Stimulated activated naive B cell treated with anti-CD40 and anti-IgM and Interleukin-4, amounts not matched to agents 10 μg/mL and 1 μg/mL and 100 μg/mL, for 72 hours (primary cell): ENCODE data around the gene TFG.

Experiments
- ATAC-seq, 2 donors: fragments of 150-1000 bp; cut with Tn5 transposase; replicated peaks; 2 replicates each; pipeline ENCODE4 v1.10.0; 2021; ENCODE audit warnings: moderate library complexity in 1 of 2
- DNase-seq: peaks from one replicate; pipeline ENCODE4 v3.0.0; 2021
- H3K27ac Mint-ChIP-seq: one replicate; pipeline ENCODE4 v1.8.0; 2022; ENCODE audit warnings: mild to moderate bottlenecking, mixed read lengths
- H3K27me3 Mint-ChIP-seq, 2 donors: one replicate each; pipeline ENCODE4 v1.8.0; 2022; ENCODE audit warnings: mixed read lengths in 2 of 2
- H3K36me3 Mint-ChIP-seq, 2 donors: one replicate each; pipeline ENCODE4 v1.8.0; 2022; ENCODE audit warnings: mixed read lengths in 2 of 2, mild to moderate bottlenecking in 1 of 2
- H3K4me1 Mint-ChIP-seq, 2 donors: one replicate each; pipeline ENCODE4 v1.8.0; 2022; ENCODE audit warnings: mixed read lengths in 2 of 2, mild to moderate bottlenecking in 1 of 2
- H3K4me3 Mint-ChIP-seq, 2 donors: one replicate each; pipeline ENCODE4 v1.8.0; 2022; ENCODE audit warnings: mild to moderate bottlenecking in 2 of 2, mixed read lengths in 2 of 2, moderate library complexity in 1 of 2
- H3K9me3 Mint-ChIP-seq, 2 donors: one replicate each; pipeline ENCODE4 v1.8.0; 2022; ENCODE audit warnings: mixed read lengths in 2 of 2, mild to moderate bottlenecking in 1 of 2

TFG gene

GRCh38 chr3:100777271-100777670 is 68.0 kb downstream of the TFG start:
- ATAC-seq, result no peak
- no peaks in the 10 kb centered on the region for H3K4me1 Mint-ChIP-seq
- no peaks in the 10 kb centered on the region for H3K36me3 Mint-ChIP-seq
- no peak for DNase-seq
- no peaks in the 10 kb centered on the region for H3K27me3 Mint-ChIP-seq
- no peak overlapping the region for H3K4me3 Mint-ChIP-seq
- H3K9me3 Mint-ChIP-seq, result peaks cover 2 to 4% of the 10 kb centered on the region in 2 donors
- H3K27ac Mint-ChIP-seq, result no peak overlapping the region

GRCh38 chr3:100779480-100779879 is 70.2 kb downstream of the TFG start:
- Mint-ChIP-seq H3K27ac (no peak overlapping the region), H3K4me3 (no peak overlapping the region), H3K9me3 (peaks cover 0 to under 1% of the 10 kb centered on the region in 2 donors), H3K4me1 (no peaks in the 10 kb centered on the region), H3K36me3 (no peaks in the 10 kb centered on the region), H3K27me3 (no peaks in the 10 kb centered on the region)
- no peak for ATAC-seq
- no peak for DNase-seq

- Mint-ChIP-seq H3K9me3 (peaks cover 2 to 3% of the 10 kb centered on the region in 2 donors), H3K4me3 (no peak overlapping the region), H3K27me3 (no peaks in the 10 kb centered on the region), H3K27ac (no peak overlapping the region), H3K36me3 (no peaks in the 10 kb centered on the region), H3K4me1 (no peaks in the 10 kb centered on the region)
- no peak for ATAC-seq
- DNase-seq, result no peak
These were observed 70.9 kb downstream of the TFG start for GRCh38 chr3:100780071-100780622.

DNA sequence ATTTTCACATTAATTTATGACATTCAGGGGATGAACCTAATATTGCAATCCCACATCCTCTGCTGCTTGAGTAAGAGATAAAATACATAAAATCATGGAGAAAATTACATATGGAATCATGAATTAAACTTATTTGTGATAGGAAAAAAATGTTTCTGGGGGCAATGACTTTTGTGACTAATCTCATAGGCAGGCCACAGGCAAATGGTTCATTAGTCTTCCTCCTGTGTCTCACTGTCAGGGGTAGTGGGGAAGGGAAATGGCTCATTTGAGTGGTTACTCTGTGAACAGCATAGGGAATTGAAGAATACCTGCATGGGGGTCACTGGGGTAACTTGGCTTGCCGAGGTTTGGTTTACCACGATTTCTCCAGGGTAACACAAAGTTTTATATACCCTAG is 72.0 kb downstream of the TFG start:
- Mint-ChIP-seq H3K4me3 (no peak overlapping the region), H3K4me1 (no peaks in the 10 kb centered on the region), H3K27ac (no peak overlapping the region), H3K36me3 (no peaks in the 10 kb centered on the region), H3K9me3 (peaks cover 3 to 4% of the 10 kb centered on the region in 2 donors), H3K27me3 (no peaks in the 10 kb centered on the region)
- no peak for DNase-seq
- ATAC-seq, result no peak

GRCh38 chr3:100782348-100782747 is 73.1 kb downstream of the TFG start:
- no peaks in the 10 kb centered on the region for H3K27me3 Mint-ChIP-seq
- no peak overlapping the region for H3K4me3 Mint-ChIP-seq
- no peak overlapping the region for H3K27ac Mint-ChIP-seq
- H3K4me1 Mint-ChIP-seq, result no peaks in the 10 kb centered on the region
- DNase-seq (no peak), ATAC-seq (no peak)
- no peaks in the 10 kb centered on the region for H3K36me3 Mint-ChIP-seq
- H3K9me3 Mint-ChIP-seq, result peaks cover 3 to 4% of the 10 kb centered on the region in 2 donors

GRCh38 chr3:100782906-100783305 is 73.6 kb downstream of the TFG start:
- Mint-ChIP-seq H3K4me1 (no peaks in the 10 kb centered on the region), H3K36me3 (no peaks in the 10 kb centered on the region), H3K9me3 (peaks cover 3 to 4% of the 10 kb centered on the region in 2 donors), H3K27ac (no peak overlapping the region), H3K4me3 (no peak overlapping the region), H3K27me3 (no peaks in the 10 kb centered on the region)
- DNase-seq, result no peak
- ATAC-seq, result no peak

DNA sequence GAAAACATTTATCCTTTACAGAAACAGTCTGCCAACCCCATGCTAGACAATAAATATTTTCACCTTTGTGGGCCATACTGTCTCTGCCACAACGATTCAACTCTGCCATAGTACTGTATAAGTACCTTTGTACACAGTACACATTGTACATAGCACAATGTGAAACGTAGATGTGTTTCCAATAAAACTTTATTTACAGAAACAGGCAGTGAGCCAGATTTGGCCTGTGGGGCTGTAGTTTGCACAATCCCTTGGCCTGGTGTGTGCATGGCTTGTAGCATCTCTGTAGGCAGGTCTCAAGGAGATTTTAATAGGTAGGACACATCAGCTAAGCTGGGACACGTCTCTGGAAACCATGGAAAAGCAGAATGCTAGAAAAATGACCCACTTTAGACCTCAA is 74.3 kb downstream of the TFG start:
- no peaks in the 10 kb centered on the region for H3K27me3 Mint-ChIP-seq
- H3K27ac Mint-ChIP-seq, result no peak overlapping the region
- H3K4me1 Mint-ChIP-seq, result no peaks in the 10 kb centered on the region
- DNase-seq, result no peak
- no peaks in the 10 kb centered on the region for H3K36me3 Mint-ChIP-seq
- no peak for ATAC-seq
- H3K9me3 Mint-ChIP-seq, result peaks cover 3 to 4% of the 10 kb centered on the region in 2 donors
- no peak overlapping the region for H3K4me3 Mint-ChIP-seq

DNA sequence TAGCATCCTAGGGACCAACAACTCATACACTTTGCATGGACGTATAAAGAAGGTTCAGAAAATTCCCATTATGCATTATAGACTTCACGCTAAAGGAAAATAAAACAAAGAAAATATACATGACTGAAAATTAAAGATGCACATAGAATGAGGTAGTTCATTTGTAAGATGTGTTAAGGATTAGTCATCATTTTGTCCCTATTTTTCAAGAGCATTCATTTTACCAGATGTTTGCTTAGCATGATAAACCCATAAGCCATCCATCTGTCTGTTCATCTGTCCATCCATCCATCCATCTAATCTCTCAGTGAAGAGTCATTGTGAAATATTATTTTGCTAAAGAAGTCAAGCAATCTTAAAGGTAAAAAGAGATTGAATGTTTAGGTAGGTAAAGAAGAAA is 80.3 kb downstream of the TFG start:
- Mint-ChIP-seq H3K27ac (no peak overlapping the region), H3K27me3 (no peaks in the 10 kb centered on the region), H3K4me3 (no peak overlapping the region), H3K9me3 (peaks cover 1 to 4% of the 10 kb centered on the region in 2 donors), H3K4me1 (no peaks in the 10 kb centered on the region), H3K36me3 (no peaks in the 10 kb centered on the region)
- DNase-seq (no peak), ATAC-seq (no peak)

DNA sequence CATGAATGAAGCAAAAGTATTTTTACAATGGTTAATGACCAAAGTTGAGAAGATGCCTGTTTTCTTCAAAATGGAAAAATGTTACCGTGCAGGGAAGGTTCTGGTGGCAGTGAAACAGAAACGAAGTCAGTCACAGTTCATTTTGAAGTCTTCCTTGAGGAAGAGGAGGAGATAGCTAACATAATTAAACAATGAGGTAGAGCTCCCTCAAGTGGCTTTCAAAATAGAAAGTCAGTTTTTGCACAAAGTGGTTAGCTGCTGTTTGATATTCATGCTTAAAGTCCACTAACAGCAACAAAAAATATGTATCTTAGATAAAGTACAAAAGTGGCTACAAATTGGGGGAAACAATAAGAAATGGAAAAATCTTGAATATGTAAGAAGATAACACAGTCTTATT is 87.3 kb downstream of the TFG start:
- Mint-ChIP-seq H3K9me3 (no peaks in the 10 kb centered on the region), H3K27ac (no peak overlapping the region), H3K4me3 (no peak overlapping the region), H3K27me3 (no peaks in the 10 kb centered on the region), H3K36me3 (no peaks in the 10 kb centered on the region), H3K4me1 (no peaks in the 10 kb centered on the region)
- ATAC-seq (no peak), DNase-seq (no peak)

DNA sequence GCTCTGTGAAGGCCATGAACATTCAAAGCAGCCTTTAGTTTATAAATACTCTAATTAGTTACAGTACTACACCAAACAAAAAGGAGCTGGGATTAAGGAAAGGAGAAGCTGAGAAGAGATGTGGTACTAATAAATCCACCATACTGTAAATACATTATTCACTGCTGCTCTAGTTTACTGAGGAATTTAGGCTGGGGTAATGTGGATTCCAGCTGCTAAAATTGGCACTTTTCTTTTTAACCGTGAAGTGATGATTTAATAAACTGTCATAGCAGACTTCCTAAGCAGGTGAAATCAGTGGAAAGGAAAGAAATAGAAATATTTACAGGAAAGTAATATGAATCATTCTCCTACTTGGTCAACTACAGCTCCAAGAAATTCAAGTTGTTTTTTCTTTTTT is 88.7 kb downstream of the TFG start:
- no peaks in the 10 kb centered on the region for H3K9me3 Mint-ChIP-seq
- H3K4me1 Mint-ChIP-seq, result no peaks in the 10 kb centered on the region
- DNase-seq, result no peak
- H3K36me3 Mint-ChIP-seq, result no peaks in the 10 kb centered on the region
- no peak for ATAC-seq
- no peak overlapping the region for H3K27ac Mint-ChIP-seq
- H3K27me3 Mint-ChIP-seq, result peaks cover 2 to 4% of the 10 kb centered on the region in 2 donors
- H3K4me3 Mint-ChIP-seq, result no peak overlapping the region
